Thymus (tissue), 11 donors: Measurements from ENCODE around the gene SLAMF7. TPM values are rescaled to one million over a fixed set of nuclear protein-coding genes. Genes with fewer than 3 reads are reported as not detected.
A peak's percentile ranks its signal among the peaks of the same experiment; 100 is the strongest.
"Not testable (repeated sequence)": the region's sequence is repeated elsewhere in the genome, so short reads cannot be mapped to it uniquely, and the experiment has no call there.

Experiments used
- DNase-seq, 9 donors: peaks; one replicate each; pipeline ENCODE4 v3.0.0-alpha.2; 2013; ENCODE audit warnings: low spot score in 9 of 9, low read depth in 6 of 9, missing footprints in 1 of 9
- H3K27ac ChIP-seq, 2 donors: one replicate each; pipeline ENCODE4 v1.5.1; 2013; ENCODE audit warnings: control low read depth in 1 of 2, low read depth in 1 of 2, low read length in 1 of 2, mild to moderate bottlenecking in 1 of 2, moderate library complexity in 1 of 2
- H3K27me3 ChIP-seq, 2 donors: one replicate each; pipeline ENCODE4 v1.5.1; 2013; ENCODE audit warnings: low read length in 1 of 2; ENCODE audit not compliant: control insufficient read depth in 2 of 2, insufficient read depth in 1 of 2
- H3K36me3 ChIP-seq, 2 donors: one replicate each; pipeline ENCODE4 v1.5.1; 2013; ENCODE audit warnings: low read length in 1 of 2, mild to moderate bottlenecking in 1 of 2, moderate library complexity in 1 of 2; ENCODE audit not compliant: control insufficient read depth in 2 of 2, insufficient read depth in 2 of 2
- H3K4me1 ChIP-seq, 2 donors: one replicate each; pipeline ENCODE4 v1.5.1; 2013; ENCODE audit warnings: low read length in 2 of 2; ENCODE audit not compliant: control insufficient read depth in 2 of 2, insufficient read depth in 2 of 2
- H3K4me3 ChIP-seq, 2 donors: one replicate each; pipeline ENCODE4 v1.5.1; 2013; ENCODE audit warnings: low read length in 2 of 2, control low read depth in 1 of 2, mild to moderate bottlenecking in 1 of 2
- H3K9me3 ChIP-seq, 2 donors: one replicate each; pipeline ENCODE4 v1.5.1; 2013; ENCODE audit warnings: low read length in 1 of 2, mild to moderate bottlenecking in 1 of 2; ENCODE audit not compliant: control insufficient read depth in 2 of 2, insufficient read depth in 1 of 2
- WGBS: extraction: QIAGEN DNeasy Blood & Tissue Kit; methylation state at CpG from one replicate; pipeline ENCODE4 v1.1.7; 2013; 5-methylcytosine and 5-hydroxymethylcytosine counted together
- polyA plus RNA-seq: library from polyadenylated mRNA; stranded (reverse); fragments of 200-250 nt; gene quantifications from one replicate; pipeline ENCODE4 v1.2.3, GENCODE V29; 2013
- total RNA-seq: library from RNA; stranded (reverse); fragments of 120-200 nt; gene quantifications from one replicate; pipeline ENCODE4 v1.2.4, GENCODE V29; 2013
- donor health status: healthy.

SLAMF7 gene
- total and polyA plus RNA-seq, 2 donors: 6.4 to 17.6 TPM

- peak in 1 of 9 donors; percentile 50 for DNase-seq
- Histone ChIP-seq H3K9me3 (no peaks in the 10 kb centered on the region), H3K36me3 (peaks cover 8 to 36% of the 10 kb centered on the region in 2 donors), H3K4me1 (peaks cover 49 to 66% of the 10 kb centered on the region in 2 donors), H3K27me3 (no peaks in the 10 kb centered on the region), H3K4me3 (peak overlapping the region; percentile 88 to 89), H3K27ac (peak overlapping the region; percentile 64 to 77)
- WGBS: 74% methylated on average over 4 of the region's 4 CpGs
Observed at GRCh38 chr1:160708118-160708517, 30.9 kb upstream of the SLAMF7 start.

- WGBS: 65% methylated on average over 4 of the region's 4 CpGs
- Histone ChIP-seq H3K4me3 (peak overlapping the region; percentile 88 to 89), H3K9me3 (no peaks in the 10 kb centered on the region), H3K27ac (peak overlapping the region; percentile 28 to 75), H3K4me1 (peaks cover 47 to 70% of the 10 kb centered on the region in 2 donors), H3K27me3 (no peaks in the 10 kb centered on the region), H3K36me3 (peaks cover 5 to 30% of the 10 kb centered on the region in 2 donors)
- no peak for DNase-seq
Observed at GRCh38 chr1:160708801-160709200, 30.2 kb upstream of the SLAMF7 start.

GRCh38 chr1:160709715-160710114 lies 29.3 kb upstream of the SLAMF7 start:
- Histone ChIP-seq H3K27me3 (no peaks in the 10 kb centered on the region), H3K27ac (peak overlapping the region; percentile 64 to 95), H3K9me3 (no peaks in the 10 kb centered on the region), H3K36me3 (peaks cover 0 to 24% of the 10 kb centered on the region in 2 donors), H3K4me3 (peak overlapping the region; percentile 88 to 89), H3K4me1 (peaks cover 48 to 70% of the 10 kb centered on the region in 2 donors)
- 79% methylated on average over 1 of the region's 1 CpG for WGBS
- no peak for DNase-seq

GRCh38 chr1:160710517-160711252 lies 28.4 kb upstream of the SLAMF7 start:
- Histone ChIP-seq H3K9me3 (no peaks in the 10 kb centered on the region), H3K27me3 (no peaks in the 10 kb centered on the region), H3K27ac (peak overlapping the region; percentile 95 to 97), H3K4me1 (peaks cover 51 to 66% of the 10 kb centered on the region in 2 donors), H3K36me3 (peaks cover 0 to 18% of the 10 kb centered on the region in 2 donors), H3K4me3 (peak overlapping the region; percentile 88 to 89)
- WGBS: 57% methylated on average over 4 of the region's 4 CpGs
- no peak for DNase-seq

- Histone ChIP-seq H3K27me3 (no peaks in the 10 kb centered on the region), H3K27ac (peak overlapping the region; percentile 95 to 97), H3K4me1 (peaks cover 51 to 62% of the 10 kb centered on the region in 2 donors), H3K9me3 (no peaks in the 10 kb centered on the region), H3K36me3 (peaks cover 0 to 16% of the 10 kb centered on the region in 2 donors), H3K4me3 (peak overlapping the region; percentile 88 to 89)
- no peak for DNase-seq
- WGBS: 5% methylated on average over 2 of the region's 2 CpGs
Observed at GRCh38 chr1:160711276-160711601, 27.8 kb upstream of the SLAMF7 start.

DNA sequence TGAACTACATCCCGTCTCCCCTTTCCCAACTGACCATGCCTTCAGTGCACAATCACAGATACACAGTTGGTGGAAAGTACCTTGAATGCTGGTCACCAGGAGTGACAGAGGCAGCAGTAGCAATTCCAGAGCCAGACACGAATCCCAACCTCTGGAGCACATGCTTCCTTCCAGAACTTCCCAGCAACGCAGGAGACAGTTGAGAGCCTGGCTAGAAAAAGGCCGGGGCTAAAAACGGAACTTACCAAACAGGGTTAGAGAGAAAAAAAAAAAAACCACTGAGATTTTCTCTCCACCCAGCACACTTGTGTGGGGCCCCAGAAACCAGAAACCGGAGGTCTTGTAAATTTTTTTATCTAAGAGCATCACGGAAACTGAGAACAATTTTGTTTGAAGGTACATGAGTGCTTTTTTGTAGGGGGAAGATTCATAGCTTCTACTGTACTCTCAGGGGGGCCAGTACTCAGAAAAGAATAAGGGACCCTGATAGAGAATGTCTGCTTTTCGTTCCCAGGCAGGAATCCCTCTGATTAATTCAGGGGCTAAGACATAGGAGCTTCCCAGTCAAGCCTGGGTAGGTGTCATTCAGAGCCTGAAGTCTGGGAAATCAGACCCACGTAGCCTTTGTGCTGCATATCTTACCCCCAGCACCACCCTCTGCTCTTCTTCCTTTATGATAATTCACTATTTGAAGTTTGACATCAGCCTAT lies 27.3 kb upstream of the SLAMF7 start, which contains the start of gene CD48:
Gene CD48 (minus strand): TSS at position 221 of the 710 bp plus-strand sequence. CDS start 59 bp downstream, at position 162.
- Histone ChIP-seq H3K27ac (peak within 1 kb of the TSS; percentile 95 to 97), H3K4me3 (peak within 1 kb of the TSS; percentile 88 to 89), H3K27me3 (no peaks in the 10 kb centered on the region), H3K36me3 (peaks cover 0 to 16% of the 10 kb centered on the region in 2 donors), H3K9me3 (no peaks in the 10 kb centered on the region), H3K4me1 (peaks cover 51 to 68% of the 10 kb centered on the region in 2 donors)
- DNase-seq: peak in 7 of 9 donors; percentile 52 to 91 (median 76)
- WGBS: 3% methylated on average over 9 of the region's 9 CpGs

- Histone ChIP-seq H3K4me3 (peak overlapping the region in 1 of 2 donors; percentile 89), H3K27ac (peak overlapping the region; percentile 95 to 97), H3K4me1 (peaks cover 46 to 68% of the 10 kb centered on the region in 2 donors), H3K36me3 (peaks cover 0 to 14% of the 10 kb centered on the region in 2 donors)
- not testable (repeated sequence) for H3K27me3 ChIP-seq, H3K9me3 ChIP-seq
- 43% methylated on average over 5 of the region's 5 CpGs for WGBS
- DNase-seq: peak in 3 of 9 donors; percentile 41 to 77 (median 51)
Observed at GRCh38 chr1:160712525-160713080, 26.4 kb upstream of the SLAMF7 start.

DNA sequence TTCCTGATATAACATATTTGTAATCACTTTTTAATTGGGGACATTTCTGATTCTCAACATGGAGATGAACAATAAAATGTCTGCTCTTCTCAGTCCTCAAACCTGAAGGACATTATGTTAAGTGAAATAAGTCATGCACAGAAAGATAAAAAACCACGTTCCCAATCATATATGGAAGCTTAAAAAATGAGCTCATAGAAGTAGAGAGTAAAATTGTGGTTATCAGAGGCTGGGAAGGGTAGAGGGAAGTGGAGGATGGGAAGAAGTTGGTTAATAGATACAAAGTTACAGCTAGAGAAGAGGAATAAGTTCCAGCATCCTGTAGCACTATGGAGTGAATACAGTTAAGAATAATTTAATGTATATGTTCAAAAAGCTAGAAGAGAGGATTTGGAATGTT lies 25.9 kb upstream of the SLAMF7 start:
- no peak for DNase-seq
- no peaks in the 10 kb centered on the region for H3K27me3 ChIP-seq
- H3K4me1 ChIP-seq: peaks cover 41 to 65% of the 10 kb centered on the region in 2 donors
- H3K36me3 ChIP-seq: peaks cover 0 to 11% of the 10 kb centered on the region in 2 donors
- H3K4me3 ChIP-seq: no peak overlapping the region
- WGBS: 29% methylated on average over 1 of the region's 1 CpG
- H3K27ac ChIP-seq: peak overlapping the region; percentile 95 to 97
- H3K9me3 ChIP-seq: no peaks in the 10 kb centered on the region
